Large intestine (tissue), 3 donors: ENCODE measurements around the gene TCF19. TPM values are rescaled to one million over a fixed set of nuclear protein-coding genes. Genes with fewer than 3 reads are reported as not detected.

ENCODE experiments used
- DNase-seq, 2 donors: peaks; one replicate each; pipeline versions ENCODE4 v3.0.0 to v3.0.0-alpha.2; 2013
- H3K27ac ChIP-seq: one replicate; pipeline ENCODE4 v1.5.1; 2013; ENCODE audit warnings: low read length
- H3K27me3 ChIP-seq: 2 replicates; pipeline ENCODE4 v1.6.1; 2013; ENCODE audit warnings: low read length; ENCODE audit not compliant: control insufficient read depth, insufficient read depth
- H3K36me3 ChIP-seq: 2 replicates; pipeline ENCODE4 v1.6.1; 2013; ENCODE audit warnings: low read length; ENCODE audit not compliant: control insufficient read depth, insufficient read depth
- H3K4me1 ChIP-seq: one replicate; pipeline ENCODE4 v1.6.1; 2013; ENCODE audit warnings: low read length; ENCODE audit not compliant: control insufficient read depth, insufficient read depth
- H3K4me3 ChIP-seq: one replicate; pipeline ENCODE4 v1.5.1; 2013; ENCODE audit warnings: low read length
- H3K9me3 ChIP-seq: one replicate; pipeline ENCODE4 v1.6.1; 2013; ENCODE audit warnings: mild to moderate bottlenecking, low read depth, low read length, moderate library complexity; ENCODE audit not compliant: control insufficient read depth
- WGBS: methylation state at CpG from one replicate; pipeline ENCODE4 v1.1.5; 2013; ENCODE audit warnings: low lambda C conversion rate; ENCODE audit not compliant: insufficient coverage; 5-methylcytosine and 5-hydroxymethylcytosine counted together
- polyA plus RNA-seq: library from polyadenylated mRNA; unstranded; fragments of 120-200 nt; gene quantifications from one replicate; pipeline ENCODE4 v1.2.1, GENCODE V29; 2013

Gene TCF19
- polyA plus RNA-seq, 1 donor: 9.1 TPM

DNA sequence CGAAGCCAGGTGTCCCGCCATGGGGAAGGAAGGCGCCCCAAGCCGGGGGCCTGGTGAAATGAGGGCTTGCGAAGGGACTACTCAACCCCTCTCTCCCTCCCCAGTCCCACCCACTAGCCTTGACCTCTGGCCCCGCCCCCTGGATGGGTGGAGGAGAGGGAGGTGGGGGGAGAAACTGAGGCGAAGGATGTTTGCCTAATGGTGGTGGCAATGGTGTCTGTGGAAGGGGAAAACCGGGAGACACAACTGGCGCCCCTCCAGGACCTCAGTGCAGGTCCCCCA is 12.2 kb downstream of the TCF19 start, which contains the start of gene POU5F1:
Gene POU5F1, minus strand, starts transcription at position 83 of the 282 bp plus-strand sequence. Its CDS starts 62 bp downstream, at position 21.
- H3K27ac ChIP-seq: no peak within 1 kb of the TSS

DNA sequence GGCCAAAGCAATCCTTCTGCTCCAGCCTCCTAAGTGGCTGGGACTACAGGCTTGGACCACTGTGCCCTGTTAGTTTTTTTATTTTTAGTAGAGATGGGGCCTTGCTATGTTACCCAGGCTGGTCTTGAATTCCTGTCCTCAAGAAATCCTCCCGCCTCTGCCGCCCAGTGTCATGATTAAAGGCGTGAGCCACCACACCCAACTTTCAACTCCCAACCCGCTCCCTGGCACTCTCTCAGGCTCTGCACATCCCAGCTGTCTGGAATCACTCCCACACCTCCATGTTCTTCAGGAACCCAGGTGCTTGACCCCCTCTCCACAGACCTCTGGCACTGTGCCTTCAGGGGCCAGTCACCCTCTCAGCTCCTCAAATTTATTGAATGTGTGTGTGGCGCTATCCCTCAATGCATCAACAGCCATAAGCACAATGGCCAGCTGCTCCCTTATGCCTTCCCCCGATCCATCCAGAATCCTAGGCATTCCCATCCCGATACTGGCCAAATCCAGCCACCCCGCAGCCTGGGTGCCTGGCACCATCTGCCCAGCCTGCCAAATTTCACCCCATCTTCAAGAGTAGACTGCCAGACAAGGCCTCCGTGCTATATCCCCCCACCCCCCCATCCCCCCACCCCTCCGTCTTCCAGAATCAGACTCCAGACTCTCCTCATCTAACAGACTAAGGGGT is 12.7 kb downstream of the TCF19 start:
- no peak overlapping the region for H3K27ac ChIP-seq
- H3K4me3 ChIP-seq: no peak overlapping the region
- no peaks in the 10 kb centered on the region for H3K27me3 ChIP-seq
- no CpG with 5 or more reads among the region's 10 CpGs for WGBS
- no peak for DNase-seq
- no peaks in the 10 kb centered on the region for H3K36me3 ChIP-seq
- H3K4me1 ChIP-seq: no peaks in the 10 kb centered on the region
- H3K9me3 ChIP-seq: no peaks in the 10 kb centered on the region

More for the DNA sequence above, 12.2 kb downstream of the TCF19 start, which contains the start of gene POU5F1:
- DNase-seq: no peak
- Histone ChIP-seq H3K27me3 (no peaks in the 10 kb centered on the region), H3K36me3 (no peaks in the 10 kb centered on the region), H3K4me1 (no peaks in the 10 kb centered on the region), H3K9me3 (no peaks in the 10 kb centered on the region), H3K4me3 (no peak within 1 kb of the TSS)
- WGBS: no CpG with 5 or more reads among the region's 9 CpGs

DNA sequence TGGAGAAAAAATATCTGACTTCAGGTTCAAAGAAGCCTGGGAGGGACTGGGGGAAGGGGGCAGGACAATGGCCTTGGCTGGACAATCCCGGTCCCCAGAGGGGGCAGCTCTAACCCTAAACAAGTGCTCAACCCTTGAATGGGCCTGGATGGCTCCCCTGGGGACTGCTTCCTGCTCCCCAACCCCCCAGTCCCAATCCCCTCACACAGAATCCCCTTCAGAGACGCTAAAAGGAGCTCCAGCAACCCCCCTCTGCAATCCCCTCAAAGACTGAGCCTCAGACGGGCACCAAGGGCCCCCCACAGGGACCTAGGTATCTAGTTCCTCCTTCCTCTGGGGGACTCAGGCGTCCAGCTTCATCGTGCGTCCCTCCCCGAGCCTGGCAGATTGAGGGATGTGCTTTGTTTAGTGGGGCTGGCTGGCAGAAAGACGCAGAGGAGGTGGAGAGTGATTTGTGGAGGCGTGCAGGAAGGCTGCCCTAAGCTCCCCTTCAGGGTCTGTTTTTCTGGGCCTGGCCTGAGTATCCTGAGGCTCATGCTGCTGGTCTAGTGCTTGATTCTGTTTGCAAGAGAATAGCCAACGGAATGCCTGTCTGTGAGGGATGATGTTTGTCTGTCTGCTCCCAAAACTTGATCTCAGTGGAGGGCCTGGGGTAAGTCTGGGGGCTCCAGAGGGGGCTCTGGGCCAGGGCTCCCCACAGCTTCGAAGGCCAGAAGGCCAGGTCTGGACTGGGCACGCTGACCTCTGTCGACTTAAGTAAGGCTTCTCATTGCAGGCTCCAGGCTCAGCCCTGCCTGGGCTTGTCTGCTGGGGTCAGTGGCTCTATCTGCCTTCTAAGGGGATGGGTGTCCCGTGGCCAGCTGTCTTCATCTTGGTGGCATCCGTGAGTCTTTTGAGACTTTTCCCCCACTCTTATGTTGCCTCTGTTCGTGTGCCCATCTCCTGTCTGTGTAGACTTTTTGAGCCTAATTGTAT is 13.8 kb downstream of the TCF19 start:
- H3K4me1 ChIP-seq: no peaks in the 10 kb centered on the region
- DNase-seq: no peak
- H3K27ac ChIP-seq: no peak overlapping the region
- H3K27me3 ChIP-seq: no peaks in the 10 kb centered on the region
- no peaks in the 10 kb centered on the region for H3K9me3 ChIP-seq
- WGBS: no CpG with 5 or more reads among the region's 16 CpGs
- H3K4me3 ChIP-seq: no peak overlapping the region
- H3K36me3 ChIP-seq: no peaks in the 10 kb centered on the region

DNA sequence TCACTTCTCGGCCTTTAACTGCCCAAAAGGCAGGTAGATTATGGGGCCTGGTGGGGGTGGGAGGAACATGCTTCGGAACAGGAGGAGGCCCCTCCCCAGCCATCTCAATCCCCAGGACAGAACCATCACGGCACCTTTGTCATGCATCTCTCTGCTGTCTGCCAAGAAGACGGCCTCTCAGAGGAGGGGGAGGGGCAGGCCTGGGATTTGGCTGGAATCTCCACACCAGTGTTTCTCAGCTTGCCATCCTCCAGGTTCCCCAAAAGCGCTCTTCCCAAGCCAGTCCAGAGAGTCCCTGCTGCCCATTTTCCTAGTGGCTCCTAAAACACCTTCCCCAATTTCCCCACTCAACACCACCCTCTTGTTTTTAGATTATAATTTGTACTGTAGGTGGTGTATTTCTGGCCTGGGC is 14.6 kb downstream of the TCF19 start:
- H3K4me3 ChIP-seq: no peak overlapping the region
- H3K27ac ChIP-seq: no peak overlapping the region
- H3K36me3 ChIP-seq: no peaks in the 10 kb centered on the region
- no peaks in the 10 kb centered on the region for H3K9me3 ChIP-seq
- DNase-seq: no peak
- WGBS: no CpG with 5 or more reads among the region's 5 CpGs
- H3K27me3 ChIP-seq: no peaks in the 10 kb centered on the region
- H3K4me1 ChIP-seq: no peaks in the 10 kb centered on the region

DNA sequence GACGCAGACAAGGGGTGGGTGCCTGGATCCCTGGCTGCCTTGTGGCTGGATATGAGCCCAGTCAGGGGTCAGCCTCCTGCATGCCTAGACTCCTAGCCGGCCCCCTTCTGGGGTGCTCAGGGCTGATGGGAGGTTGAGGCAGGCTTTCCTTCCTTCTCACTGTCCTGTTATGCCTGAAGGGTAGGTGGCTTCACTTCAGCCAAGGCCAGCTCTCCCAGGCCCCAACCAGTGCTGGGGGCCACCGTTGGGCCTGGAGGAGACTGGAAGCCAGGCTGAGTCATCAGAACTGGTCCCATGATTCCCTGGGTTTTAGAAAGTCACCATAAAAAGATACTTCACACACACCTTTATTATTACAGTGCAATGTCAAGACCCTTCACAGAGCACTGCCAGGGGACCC is 15.0 kb downstream of the TCF19 start:
- Histone ChIP-seq H3K27me3 (no peaks in the 10 kb centered on the region), H3K27ac (no peak overlapping the region), H3K9me3 (no peaks in the 10 kb centered on the region), H3K36me3 (no peaks in the 10 kb centered on the region), H3K4me3 (no peak overlapping the region), H3K4me1 (no peaks in the 10 kb centered on the region)
- WGBS: no CpG with 5 or more reads among the region's 3 CpGs
- no peak for DNase-seq

DNA sequence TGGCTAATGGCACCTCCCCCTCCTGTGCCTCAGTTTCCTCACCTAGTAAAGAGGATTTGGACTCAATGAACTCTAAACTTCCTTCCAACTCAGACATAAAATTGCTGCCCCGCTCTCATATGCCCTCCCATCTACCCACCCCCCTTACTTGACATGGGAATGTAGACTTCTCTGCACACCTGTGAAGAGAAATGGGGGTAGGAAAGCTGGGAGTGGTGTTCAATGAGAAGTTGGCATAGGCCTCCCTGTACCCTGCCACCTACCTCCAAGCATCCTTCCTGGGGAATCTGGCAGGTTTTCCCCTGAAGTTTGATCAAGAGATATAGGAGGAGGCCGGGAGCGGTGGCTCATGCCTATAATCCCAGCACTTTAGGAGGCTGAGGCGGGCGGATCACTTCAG is 16.0 kb downstream of the TCF19 start:
- WGBS: no CpG with 5 or more reads among the region's 5 CpGs
- Histone ChIP-seq H3K27ac (no peak overlapping the region), H3K9me3 (no peaks in the 10 kb centered on the region), H3K27me3 (no peaks in the 10 kb centered on the region), H3K36me3 (no peaks in the 10 kb centered on the region), H3K4me3 (no peak overlapping the region), H3K4me1 (no peaks in the 10 kb centered on the region)
- no peak for DNase-seq

DNA sequence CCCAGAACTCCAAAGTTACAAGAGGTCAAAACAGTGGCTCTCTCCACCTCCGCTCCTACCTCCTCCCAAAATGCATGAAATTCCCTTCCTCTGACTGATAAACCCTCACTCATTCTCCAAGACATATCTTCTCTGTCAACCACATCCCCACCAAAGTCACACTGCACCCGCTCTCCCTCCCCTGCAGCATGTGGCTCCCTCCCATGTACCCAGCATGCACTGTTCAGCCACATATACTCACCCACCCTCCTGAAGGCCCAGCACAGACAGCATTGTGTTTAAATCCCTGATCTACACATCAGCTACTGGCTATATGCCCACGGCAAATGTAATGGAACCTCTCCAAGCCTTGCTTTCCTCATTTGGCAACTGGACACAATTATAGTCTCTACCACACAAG is 17.6 kb downstream of the TCF19 start:
- no peaks in the 10 kb centered on the region for H3K27me3 ChIP-seq
- no CpG with 5 or more reads among the region's 3 CpGs for WGBS
- no peaks in the 10 kb centered on the region for H3K4me1 ChIP-seq
- H3K36me3 ChIP-seq: no peaks in the 10 kb centered on the region
- no peak overlapping the region for H3K4me3 ChIP-seq
- no peaks in the 10 kb centered on the region for H3K9me3 ChIP-seq
- no peak for DNase-seq
- no peak overlapping the region for H3K27ac ChIP-seq

DNA sequence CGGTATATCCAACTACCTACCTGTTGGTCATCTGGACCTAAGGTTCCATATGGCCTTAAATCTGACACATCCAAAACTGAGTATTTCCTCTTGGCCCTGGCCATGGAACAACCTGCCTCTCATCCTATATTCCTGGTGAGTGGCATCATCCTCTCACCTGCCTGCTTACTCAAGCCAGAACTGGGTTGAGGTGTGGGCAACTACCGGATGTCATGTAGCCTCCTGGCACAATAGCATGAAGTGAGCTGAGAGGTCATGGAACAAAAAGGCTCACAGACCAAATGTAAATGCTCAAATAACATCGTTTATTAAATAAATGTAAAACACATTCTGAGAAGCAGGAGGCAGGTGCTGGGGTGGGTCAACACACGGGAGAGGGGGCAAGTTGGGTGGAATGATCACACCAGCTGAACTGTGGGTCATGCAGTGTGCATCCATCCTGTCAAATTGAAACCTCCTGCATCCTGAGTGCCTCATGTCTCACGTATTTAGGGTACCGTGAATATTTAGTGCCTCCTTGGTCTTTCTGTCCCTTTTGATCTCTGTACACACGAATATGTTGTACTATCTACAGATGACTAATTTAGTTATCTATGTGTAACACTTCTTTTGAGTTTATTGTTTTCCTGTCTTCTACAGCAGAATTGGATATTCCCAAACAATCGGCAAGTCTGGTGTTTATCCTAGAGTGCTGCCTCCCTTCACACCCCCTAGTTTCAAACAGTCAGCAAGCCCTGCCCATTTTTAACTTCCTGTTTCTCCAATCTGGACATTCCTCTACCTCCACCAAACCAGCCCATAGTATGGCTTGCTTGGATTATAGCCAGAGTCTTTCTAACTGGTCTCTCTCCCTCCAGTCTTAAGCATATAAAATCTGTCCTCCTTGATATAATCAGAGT is 20.0 kb downstream of the TCF19 start:
- Histone ChIP-seq H3K36me3 (no peaks in the 10 kb centered on the region), H3K27me3 (no peaks in the 10 kb centered on the region), H3K9me3 (no peaks in the 10 kb centered on the region), H3K4me3 (no peak overlapping the region), H3K27ac (no peak overlapping the region), H3K4me1 (no peaks in the 10 kb centered on the region)
- WGBS: 40% methylated on average over 1 of the region's 8 CpGs
- DNase-seq: no peak

DNA sequence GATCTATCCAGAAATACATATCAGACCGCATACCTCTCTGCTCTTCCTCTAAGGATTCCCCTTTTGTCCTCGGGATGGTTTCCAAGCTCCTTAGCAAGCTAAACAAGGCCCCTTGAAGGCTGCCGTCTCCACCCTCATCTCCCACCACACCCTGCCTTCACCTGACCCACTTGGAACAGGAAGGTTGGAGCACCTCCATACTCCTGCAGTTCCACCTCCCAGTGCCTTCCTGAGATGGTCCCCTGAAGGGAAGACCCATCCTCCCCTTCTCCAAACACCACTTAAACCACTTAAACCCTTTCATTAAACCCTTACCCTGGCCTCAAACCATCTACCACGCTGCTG is 20.6 kb downstream of the TCF19 start:
- Histone ChIP-seq H3K36me3 (no peaks in the 10 kb centered on the region), H3K27ac (no peak overlapping the region), H3K9me3 (no peaks in the 10 kb centered on the region), H3K4me3 (no peak overlapping the region), H3K27me3 (no peaks in the 10 kb centered on the region), H3K4me1 (no peaks in the 10 kb centered on the region)
- 86% methylated on average over 1 of the region's 4 CpGs for WGBS
- no peak for DNase-seq

DNA sequence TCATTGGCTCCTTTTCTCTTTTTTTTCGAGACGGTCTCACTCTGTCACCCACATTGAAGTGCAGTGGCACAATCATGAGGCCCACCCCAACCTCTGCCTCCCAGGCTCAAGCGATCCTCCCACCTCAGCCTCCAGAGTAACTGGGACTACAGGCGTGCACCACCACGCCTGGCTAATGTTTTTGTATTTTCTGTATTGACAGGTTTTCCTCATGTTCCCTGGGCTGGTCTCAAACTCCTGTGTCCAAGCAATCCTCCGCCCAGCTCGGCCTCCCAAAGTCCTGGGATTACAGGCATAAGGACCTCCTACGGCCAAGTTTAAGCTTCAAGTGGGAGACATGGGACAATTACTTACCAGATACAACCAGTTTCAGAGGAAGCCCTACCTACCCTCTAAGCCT is 21.5 kb downstream of the TCF19 start:
- Histone ChIP-seq H3K36me3 (no peaks in the 10 kb centered on the region), H3K27ac (no peak overlapping the region), H3K4me1 (no peaks in the 10 kb centered on the region), H3K9me3 (no peaks in the 10 kb centered on the region), H3K27me3 (no peaks in the 10 kb centered on the region), H3K4me3 (peak overlapping the region; percentile 50)
- no CpG with 5 or more reads among the region's 8 CpGs for WGBS
- no peak for DNase-seq
